Esophagus squamous epithelium (tissue), 5 donors: Measurements from ENCODE around the gene POLR1G. TPM values are rescaled to one million over a fixed set of nuclear protein-coding genes. Genes with fewer than 3 reads are reported as not detected.

Experiments used
- DNase-seq: peaks from one replicate; lab custom pipeline; 2025; lab: John Stamatoyannopoulos, UW
- H3K27ac ChIP-seq, 4 donors: fragments of 200-600 bp; sonication (generic); one replicate each; pipeline ENCODE4 v1.5.1; 2016 to 2019; ENCODE audit warnings: mild to moderate bottlenecking in 1 of 4
- H3K27me3 ChIP-seq, 4 donors: fragments of 200-600 bp; sonication (generic); 1 replicate in 3 of 4; 2 replicates in 1 of 4; pipeline versions ENCODE4 v1.5.1 to v1.6.0; 2017 to 2021; ENCODE audit warnings: antibody characterized with exemption in 1 of 4
- H3K36me3 ChIP-seq, 3 donors: fragments of 200-600 bp; sonication (generic); one replicate each; pipeline ENCODE4 v1.5.1; 2016 to 2019
- H3K4me1 ChIP-seq, 3 donors: fragments of 200-600 bp; sonication (generic); one replicate each; pipeline ENCODE4 v1.5.1; 2017 to 2019
- H3K4me3 ChIP-seq, 4 donors: fragments of 200-600 bp; sonication (generic); 1 replicate in 3 of 4; 2 replicates in 1 of 4; pipeline ENCODE4 v1.5.1; 2016 to 2019; ENCODE audit warnings: mild to moderate bottlenecking in 2 of 4, moderate library complexity in 1 of 4
- H3K9me3 ChIP-seq, 3 donors: fragments of 200-600 bp; sonication (generic); one replicate each; pipeline ENCODE4 v1.5.1; 2016 to 2019
- POLR2A ChIP-seq, 4 donors: fragments of 450-650 bp; IDR thresholded peaks; one replicate each; pipeline ENCODE4 v1.6.1; 2017; ENCODE audit warnings: antibody characterized with exemption in 4 of 4, mild to moderate bottlenecking in 4 of 4, moderate library complexity in 3 of 4
- WGBS, 2 donors: methylation state at CpG; one replicate each; pipeline ENCODE4 v1.1.5; 2018; 5-methylcytosine and 5-hydroxymethylcytosine counted together
- intact Hi-C: fragments of 100-400 bp; cut with DNase I; formaldehyde crosslinking; loops from one replicate; pipeline ENCODE4 v1.15.0; 2022
- total RNA-seq, 4 donors: library from RNA; depleted of rRNA; stranded (reverse); fragments of >200 nt; gene quantifications; one replicate each; pipeline ENCODE4 v1.1.0, GENCODE V29; 2016
- TF ChIP-seq, protein P1 (sequence below), 6 experiments: fragments of 450-650 bp in 4 of 6; fragments of 200-600 bp in 2 of 6; sonication (generic) in 2 of 6; IDR thresholded peaks; one replicate each; pipeline ENCODE4 v1.5.1; 2016 to 2019; ENCODE audit warnings: antibody characterized with exemption in 6 of 6, mild to moderate bottlenecking in 4 of 6, moderate library complexity in 4 of 6
- donor health status: DM: yes; HTN: yes; CAD: no.

POLR1G gene
- total RNA-seq, 4 donors from 2014 or later: 7.3 to 12.4 (median 9.8) TPM

- DNase-seq: no peak
- intact Hi-C loops: loop anchor here (2.0 kb wide), 1 partner anchor 40 kb away; no protein-coding TSS in a partner anchor
- TF ChIP-seq, protein P1, sequence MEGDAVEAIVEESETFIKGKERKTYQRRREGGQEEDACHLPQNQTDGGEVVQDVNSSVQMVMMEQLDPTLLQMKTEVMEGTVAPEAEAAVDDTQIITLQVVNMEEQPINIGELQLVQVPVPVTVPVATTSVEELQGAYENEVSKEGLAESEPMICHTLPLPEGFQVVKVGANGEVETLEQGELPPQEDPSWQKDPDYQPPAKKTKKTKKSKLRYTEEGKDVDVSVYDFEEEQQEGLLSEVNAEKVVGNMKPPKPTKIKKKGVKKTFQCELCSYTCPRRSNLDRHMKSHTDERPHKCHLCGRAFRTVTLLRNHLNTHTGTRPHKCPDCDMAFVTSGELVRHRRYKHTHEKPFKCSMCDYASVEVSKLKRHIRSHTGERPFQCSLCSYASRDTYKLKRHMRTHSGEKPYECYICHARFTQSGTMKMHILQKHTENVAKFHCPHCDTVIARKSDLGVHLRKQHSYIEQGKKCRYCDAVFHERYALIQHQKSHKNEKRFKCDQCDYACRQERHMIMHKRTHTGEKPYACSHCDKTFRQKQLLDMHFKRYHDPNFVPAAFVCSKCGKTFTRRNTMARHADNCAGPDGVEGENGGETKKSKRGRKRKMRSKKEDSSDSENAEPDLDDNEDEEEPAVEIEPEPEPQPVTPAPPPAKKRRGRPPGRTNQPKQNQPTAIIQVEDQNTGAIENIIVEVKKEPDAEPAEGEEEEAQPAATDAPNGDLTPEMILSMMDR (IDR thresholded peaks at IDR 0.05): no peak
- TF ChIP-seq POLR2A (IDR thresholded peaks at IDR 0.05): no peak
- no peaks in the 10 kb centered on the region for H3K27me3 ChIP-seq
- no peaks in the 10 kb centered on the region for H3K36me3 ChIP-seq
- H3K27ac ChIP-seq: peak overlapping the region; percentile 72 to 97 (median 92)
- peak overlapping the region; percentile 47 to 86 (median 72) for H3K4me3 ChIP-seq
- H3K4me1 ChIP-seq: peaks cover 13 to 38% (median 14%) of the 10 kb centered on the region in 3 donors
- H3K9me3 ChIP-seq: no peaks in the 10 kb centered on the region
- WGBS, 2 donors: 28 to 35% methylated on average over 10 of the region's 10 CpGs
Observed at GRCh38 chr19:45439190-45439568, 32.7 kb downstream of the POLR1G start.

GRCh38 chr19:45439569-45440258 is 33.3 kb downstream of the POLR1G start:
- intact Hi-C loops: loop anchor here (2.0 kb wide), 1 partner anchor 39 kb away; no protein-coding TSS in a partner anchor
- H3K36me3 ChIP-seq: no peaks in the 10 kb centered on the region
- peak overlapping the region; percentile 72 to 97 (median 92) for H3K27ac ChIP-seq
- no peak for TF ChIP-seq POLR2A (IDR thresholded peaks at IDR 0.05)
- TF ChIP-seq, protein P1 (IDR thresholded peaks at IDR 0.05): peak; percentile 98 to 100 (median 100)
- peak overlapping the region; percentile 47 to 86 (median 72) for H3K4me3 ChIP-seq
- peaks cover 14 to 43% (median 17%) of the 10 kb centered on the region in 3 donors for H3K4me1 ChIP-seq
- no peak for DNase-seq
- WGBS, 2 donors: 0 to 3% methylated on average over 10 to 24 of the region's 78 CpGs
- H3K27me3 ChIP-seq: no peaks in the 10 kb centered on the region
- no peaks in the 10 kb centered on the region for H3K9me3 ChIP-seq

DNA sequence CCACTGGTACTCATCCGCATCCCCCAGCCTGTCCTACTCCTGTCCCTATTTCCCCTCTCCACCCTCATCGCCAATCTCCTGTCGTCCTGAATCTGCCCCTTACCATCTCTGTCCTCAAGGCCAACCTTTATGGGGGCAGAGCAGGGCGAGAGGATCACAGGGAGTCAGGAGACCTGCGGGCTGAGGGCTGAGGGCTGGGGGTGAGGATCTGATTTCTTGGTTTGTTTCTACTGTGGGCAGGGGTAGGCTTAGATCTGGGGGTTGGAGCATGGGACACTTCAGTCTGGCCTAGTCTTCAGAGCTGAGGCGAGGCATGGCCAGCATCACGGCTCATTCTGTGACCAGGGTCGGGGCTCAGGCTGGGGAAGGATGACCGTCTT is 33.8 kb downstream of the POLR1G start:
- Histone ChIP-seq H3K9me3 (no peaks in the 10 kb centered on the region), H3K27ac (peak overlapping the region; percentile 72 to 97 (median 92)), H3K4me3 (peak overlapping the region; percentile 47 to 86 (median 72)), H3K4me1 (peaks cover 14 to 48% (median 22%) of the 10 kb centered on the region in 3 donors), H3K36me3 (no peaks in the 10 kb centered on the region), H3K27me3 (no peaks in the 10 kb centered on the region)
- DNase-seq: no peak
- intact Hi-C loops: no loop called here
- TF ChIP-seq POLR2A (IDR thresholded peaks at IDR 0.05): no peak
- TF ChIP-seq, protein P1 (IDR thresholded peaks at IDR 0.05): no peak
- 63 to 72% methylated on average over 4 to 7 of the region's 9 CpGs for WGBS, 2 donors

GRCh38 chr19:45440873-45441654 is 34.6 kb downstream of the POLR1G start:
- Histone ChIP-seq H3K36me3 (no peaks in the 10 kb centered on the region), H3K9me3 (no peaks in the 10 kb centered on the region), H3K27ac (peak overlapping the region; percentile 72 to 97 (median 92)), H3K27me3 (no peaks in the 10 kb centered on the region), H3K4me3 (no peak overlapping the region), H3K4me1 (peaks cover 14 to 57% (median 25%) of the 10 kb centered on the region in 3 donors)
- intact Hi-C loops: no loop called here
- no peak for TF ChIP-seq POLR2A (IDR thresholded peaks at IDR 0.05)
- TF ChIP-seq, protein P1 (IDR thresholded peaks at IDR 0.05): no peak
- WGBS, 2 donors: 79 to 90% methylated on average over 7 to 9 of the region's 9 CpGs
- no peak for DNase-seq

GRCh38 chr19:45442408-45442777 is 35.9 kb downstream of the POLR1G start:
- TF ChIP-seq, protein P1 (IDR thresholded peaks at IDR 0.05): no peak
- TF ChIP-seq POLR2A (IDR thresholded peaks at IDR 0.05): no peak
- H3K4me3 ChIP-seq: no peak overlapping the region
- 94 to 96% methylated on average over 2 of the region's 2 CpGs for WGBS, 2 donors
- no peaks in the 10 kb centered on the region for H3K9me3 ChIP-seq
- intact Hi-C loops: no loop called here
- H3K36me3 ChIP-seq: no peaks in the 10 kb centered on the region
- H3K27ac ChIP-seq: peak overlapping the region; percentile 88 to 97 (median 93)
- DNase-seq: no peak
- no peaks in the 10 kb centered on the region for H3K27me3 ChIP-seq
- peaks cover 18 to 70% (median 35%) of the 10 kb centered on the region in 3 donors for H3K4me1 ChIP-seq
